ENCODE data around the gene IQSEC3. TPM values are rescaled to one million over a fixed set of nuclear protein-coding genes. Genes with fewer than 3 reads are reported as not detected.

Gene IQSEC3
- total RNA-seq, 2 donors from 2014 or later: 0.78 to 1.6 TPM

DNA sequence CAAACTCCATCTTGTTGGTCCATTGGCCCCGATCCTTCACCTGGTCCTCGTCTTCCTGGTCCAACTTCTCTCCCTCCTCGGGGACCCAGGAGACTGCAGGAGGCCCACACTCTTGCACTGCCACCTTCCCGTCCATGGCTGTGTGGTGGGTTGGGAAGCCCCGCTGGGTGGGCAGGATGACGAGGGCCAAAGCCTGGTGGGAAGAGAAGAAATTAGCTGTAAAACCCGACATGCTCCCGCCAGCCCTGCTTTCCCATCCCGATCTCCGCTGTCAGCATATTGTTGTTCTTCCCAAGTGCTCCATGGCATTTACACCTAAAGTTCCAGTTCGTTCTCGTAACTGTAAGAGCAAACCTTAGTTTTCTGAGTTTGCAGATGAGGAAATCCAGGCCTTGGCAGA, 143.3 kb downstream of the IQSEC3 start:
- 86 to 100% methylated on average over 10 to 12 of the region's 12 CpGs for WGBS, 2 donors

DNA sequence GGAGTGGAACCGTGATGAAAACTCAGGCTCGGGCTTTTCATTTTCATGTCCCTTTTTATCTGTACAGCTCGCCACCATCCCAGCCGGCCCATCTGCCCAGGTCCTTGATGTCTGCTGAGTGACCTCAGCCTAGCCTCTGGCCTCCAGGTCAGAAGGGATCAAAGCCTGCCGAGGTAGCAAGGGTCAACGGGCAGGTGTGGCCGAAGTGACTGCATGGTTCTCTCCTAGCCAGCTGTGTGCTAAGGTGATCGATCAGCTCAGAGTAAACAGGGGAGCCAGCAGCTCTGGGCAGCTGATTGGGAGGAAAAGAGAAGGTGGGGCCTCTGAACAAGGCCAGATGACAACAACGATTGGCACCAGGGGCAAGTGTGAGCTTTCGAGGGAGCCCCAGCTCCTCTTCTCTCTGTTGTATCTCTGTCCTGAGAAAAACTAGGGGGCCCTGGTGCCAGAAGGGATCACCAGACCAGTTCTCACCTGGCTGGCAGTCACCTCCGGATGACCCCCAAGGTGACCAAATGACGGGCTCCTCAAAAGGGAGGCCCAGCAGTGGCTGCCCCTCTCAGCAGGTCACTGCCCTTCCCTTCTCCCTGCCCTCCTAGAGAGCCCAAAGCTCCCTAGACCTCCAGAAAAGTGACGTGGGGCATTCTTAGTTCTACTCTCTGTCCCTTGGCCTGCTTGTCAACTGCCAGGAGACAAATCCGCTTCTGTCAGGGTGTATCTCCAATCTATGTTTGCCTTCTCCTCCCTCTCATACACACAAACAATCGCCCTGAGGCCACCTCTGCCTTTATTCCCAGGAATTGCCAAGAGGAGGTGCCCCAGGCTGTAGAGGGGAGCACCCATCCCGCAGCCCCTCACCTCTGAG, 143.9 kb downstream of the IQSEC3 start:
- H3K36me3 ChIP-seq (replicated peaks in 1 of 2; ENCODE audit: insufficient read depth in 1 of 2, low read depth in 2 of 2): no peaks in the 10 kb centered on the region
- H3K9me3 ChIP-seq: no peaks in the 10 kb centered on the region
- ATAC-seq: peak; percentile 86
- peak; percentile 58 to 81 (median 70) for DNase-seq
- WGBS, 2 donors: 29 to 33% methylated on average over 15 to 16 of the region's 16 CpGs
- H3K27ac ChIP-seq: peak overlapping the region in 3 of 4 donors; percentile 76 to 83 (median 83)
- intact Hi-C loops (cut with DNase I): no loop called here
- H3K27me3 ChIP-seq: no peaks in the 10 kb centered on the region
- no peak for TF ChIP-seq CTCF (IDR thresholded peaks at IDR 0.05)
- no peak for TF ChIP-seq POLR2A (IDR thresholded peaks at IDR 0.05)
- no peak overlapping the region for H3K4me3 ChIP-seq
- peaks cover 45% of the 10 kb centered on the region for H3K4me1 ChIP-seq

More for the DNA sequence above, 143.3 kb downstream of the IQSEC3 start:
- no peak for DNase-seq
- Histone ChIP-seq H3K4me1 (peaks cover 45% of the 10 kb centered on the region), H3K27me3 (no peaks in the 10 kb centered on the region), H3K9me3 (no peaks in the 10 kb centered on the region), H3K36me3 (replicated peaks in 1 of 2; ENCODE audit: insufficient read depth in 1 of 2, low read depth in 2 of 2) (no peaks in the 10 kb centered on the region), H3K27ac (peak overlapping the region in 2 of 4 donors; percentile 83), H3K4me3 (no peak overlapping the region)
- TF ChIP-seq CTCF (IDR thresholded peaks at IDR 0.05): no peak
- intact Hi-C loops (cut with DNase I): no loop called here
- ATAC-seq: no peak

DNA sequence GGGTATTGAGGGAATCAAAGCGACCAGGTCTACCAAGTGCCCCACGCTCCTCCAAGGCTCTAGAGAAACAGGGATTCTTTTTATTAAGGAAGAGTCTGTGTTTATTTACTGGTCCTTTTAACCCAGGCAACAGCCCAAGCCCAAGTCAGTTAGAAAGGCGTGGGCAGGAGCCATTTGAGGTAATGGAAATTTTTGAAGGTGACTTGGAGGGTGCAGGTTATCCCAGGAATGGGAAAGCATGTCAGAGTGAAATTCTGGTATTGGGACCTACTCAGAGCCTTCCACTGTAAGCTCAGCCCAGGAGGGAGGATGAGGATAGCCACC, 144.5 kb downstream of the IQSEC3 start:
- no peaks in the 10 kb centered on the region for H3K27me3 ChIP-seq

GRCh38 chr12:211639-212414, 145.3 kb downstream of the IQSEC3 start:
- intact Hi-C loops (cut with DNase I): no loop called here
- DNase-seq: no peak
- Histone ChIP-seq H3K27ac (peak overlapping the region in 3 of 4 donors; percentile 76 to 83 (median 83)), H3K4me1 (peaks cover 45% of the 10 kb centered on the region), H3K36me3 (replicated peaks in 1 of 2; ENCODE audit: insufficient read depth in 1 of 2, low read depth in 2 of 2) (no peaks in the 10 kb centered on the region), H3K27me3 (no peaks in the 10 kb centered on the region), H3K4me3 (no peak overlapping the region), H3K9me3 (no peaks in the 10 kb centered on the region)
- 77 to 94% methylated on average over 16 of the region's 16 CpGs for WGBS, 2 donors
- TF ChIP-seq POLR2A (IDR thresholded peaks at IDR 0.05) (no peak), CTCF (IDR thresholded peaks at IDR 0.05) (no peak)
- ATAC-seq: no peak

More for the DNA sequence above, 144.5 kb downstream of the IQSEC3 start:
- Histone ChIP-seq H3K4me1 (peaks cover 45% of the 10 kb centered on the region), H3K4me3 (no peak overlapping the region), H3K36me3 (replicated peaks in 1 of 2; ENCODE audit: insufficient read depth in 1 of 2, low read depth in 2 of 2) (no peaks in the 10 kb centered on the region), H3K27ac (peak overlapping the region in 3 of 4 donors; percentile 76 to 83 (median 83)), H3K9me3 (no peaks in the 10 kb centered on the region)
- ATAC-seq: peak; percentile 45
- intact Hi-C loops (cut with DNase I): no loop called here
- WGBS, 2 donors: 70 to 82% methylated on average over 3 of the region's 3 CpGs
- peak in 2 of 4 donors; percentile 46 to 51 for DNase-seq
- TF ChIP-seq POLR2A (IDR thresholded peaks at IDR 0.05) (no peak), CTCF (IDR thresholded peaks at IDR 0.05) (no peak)

Measured in body of pancreas (tissue), 4 donors.